BJ (cell line): ENCODE measurements around the gene GSE1. TPM values are rescaled to one million over a fixed set of nuclear protein-coding genes. Genes with fewer than 3 reads are reported as not detected.

Source experiments
- CTCF ChIA-PET: fragments of 350-600 bp; formaldehyde crosslinking; extraction: SDS; loops from one replicate; lab custom pipeline; 2021; ENCODE audit warnings: antibody characterized with exemption, inconsistent platforms; lab: Yijun Ruan, JAX
- POLR2A ChIA-PET: fragments of 300-600 bp; sonication (Branson Sonifier 250); formaldehyde crosslinking; extraction: SDS; loops from one replicate; lab custom pipeline; 2021; ENCODE audit warnings: antibody characterized with exemption; lab: Charles Lee
- DNase-seq: peaks from one replicate; pipeline ENCODE4 v3.0.0-alpha.2; 2011; ENCODE audit warnings: low read depth
- H3K27me3 ChIP-seq: 2 replicates; pipeline ENCODE4 v1.6.0; 2011; ENCODE audit warnings: low read length; ENCODE audit not compliant: control insufficient read depth, insufficient read depth
- H3K36me3 ChIP-seq: 2 replicates; pipeline ENCODE4 v1.5.1; 2011; ENCODE audit warnings: low read length; ENCODE audit not compliant: control insufficient read depth, insufficient read depth
- H3K4me3 ChIP-seq: 2 replicates; pipeline ENCODE4 v1.5.1; 2011; ENCODE audit warnings: low read depth, mild to moderate bottlenecking, control low read depth, low read length
- CTCF ChIP-seq: IDR thresholded peaks from 2 replicates; pipeline ENCODE4 v1.5.1; 2011; ENCODE audit warnings: low read depth, mild to moderate bottlenecking, control low read depth, inconsistent platforms, low read length, moderate library complexity; ENCODE audit not compliant: insufficient read depth
- polyA plus RNA-seq: library from polyadenylated mRNA; depleted of rRNA; stranded (reverse); fragments of >200 nt; gene quantifications from 2 replicates; pipeline ENCODE4 v1.2.3, GENCODE V29; 2011

The GSE1 gene
- polyA plus RNA-seq, 1 experiment: 16.2 TPM

- ChIA-PET CTCF (no interaction called here), POLR2A (no interaction called here)
- Histone ChIP-seq H3K4me3 (no peak overlapping the region), H3K36me3 (peaks cover 2% of the 10 kb centered on the region), H3K27me3 (no peaks in the 10 kb centered on the region)
- no peak for DNase-seq
- no peak for TF ChIP-seq CTCF
Observed at GRCh38 chr16:85594978-85595661, 18.0 kb upstream of the GSE1 start.

GRCh38 chr16:85595812-85596502 lies 17.2 kb upstream of the GSE1 start:
- Histone ChIP-seq H3K4me3 (no peak overlapping the region), H3K36me3 (peaks cover 2% of the 10 kb centered on the region), H3K27me3 (no peaks in the 10 kb centered on the region)
- no peak for TF ChIP-seq CTCF
- ChIA-PET POLR2A (no interaction called here), CTCF (interaction anchor here (0.6 kb wide), 1 partner anchor 176 kb away, joined by 4 read pairs; no protein-coding TSS in a partner anchor)
- no peak for DNase-seq

GRCh38 chr16:85598141-85598540 lies 15.0 kb upstream of the GSE1 start:
- peaks cover 2% of the 10 kb centered on the region for H3K36me3 ChIP-seq
- TF ChIP-seq CTCF: no peak
- no peak for DNase-seq
- no peaks in the 10 kb centered on the region for H3K27me3 ChIP-seq
- POLR2A ChIA-PET: no interaction called here
- CTCF ChIA-PET: interaction anchor here (1.5 kb wide), 1 partner anchor 178 kb away, joined by 4 read pairs; no protein-coding TSS in a partner anchor
- H3K4me3 ChIP-seq: no peak overlapping the region

- CTCF ChIA-PET: interaction anchor here (0.6 to 1.8 kb wide), 3 partner anchors 9 to 46 kb away, joined by 4 to 5 read pairs (median 4); no protein-coding TSS in a partner anchor
- peaks cover 1% of the 10 kb centered on the region for H3K36me3 ChIP-seq
- no peak for TF ChIP-seq CTCF
- no peaks in the 10 kb centered on the region for H3K27me3 ChIP-seq
- DNase-seq: no peak
- POLR2A ChIA-PET: no interaction called here
- no peak overlapping the region for H3K4me3 ChIP-seq
Observed at GRCh38 chr16:85600078-85600477, 13.0 kb upstream of the GSE1 start.

GRCh38 chr16:85600530-85601271 lies 12.4 kb upstream of the GSE1 start:
- H3K4me3 ChIP-seq: no peak overlapping the region
- H3K36me3 ChIP-seq: peaks cover 1% of the 10 kb centered on the region
- no peak for TF ChIP-seq CTCF
- ChIA-PET POLR2A (no interaction called here), CTCF (interaction anchor here (0.6 to 1.8 kb wide), 3 partner anchors 9 to 47 kb away, joined by 4 to 5 read pairs (median 4); no protein-coding TSS in a partner anchor)
- DNase-seq: no peak
- H3K27me3 ChIP-seq: no peaks in the 10 kb centered on the region
